PC-3 (cell line): ENCODE results near the gene SDF2L1. TPM values are rescaled to one million over a fixed set of nuclear protein-coding genes. Genes with fewer than 3 reads are reported as not detected.

ENCODE experiments used
- ATAC-seq: fragments of 200-7000 bp; cut with Tn5 transposase; 2 replicates; pipeline ENCODE4 v1.9.1; 2020; ENCODE audit warnings: mild to moderate bottlenecking, moderate library complexity
- BruUV-seq: library from RNA; stranded (reverse); fragments of 400-500 nt; replicated peaks from 2 replicates; lab custom pipeline; 2021; lab: Mats Ljungman, UMichigan
- CTCF ChIA-PET: fragments of 300-600 bp; sonication (Branson Sonifier 250); formaldehyde crosslinking; loops from one replicate; lab custom pipeline; 2022; ENCODE audit warnings: antibody characterized with exemption; lab: Charles Lee
- POLR2A ChIA-PET: fragments of 300-600 bp; sonication (Branson Sonifier 250); formaldehyde crosslinking; loops from one replicate; lab custom pipeline; 2022; ENCODE audit warnings: antibody characterized with exemption; ENCODE audit not compliant: unreplicated experiment; lab: Charles Lee
- DNase-seq: peaks from one replicate; pipeline ENCODE4 v3.0.0-alpha.2; 2015
- H2AFZ ChIP-seq: fragments of 300-600 bp; sonication (generic); 2 replicates; pipeline ENCODE4 v1.6.0; 2016; ENCODE audit warnings: antibody characterized with exemption, low read length
- H3F3A ChIP-seq: fragments of 300-600 bp; sonication (generic); one replicate; pipeline ENCODE4 v1.6.0; 2017; ENCODE audit warnings: antibody characterized with exemption, low read length, control low read depth, mild to moderate bottlenecking; ENCODE audit not compliant: unreplicated experiment
- H3K27ac ChIP-seq: fragments of 300-600 bp; sonication (generic); 2 replicates; pipeline ENCODE4 v1.5.1; 2016; ENCODE audit warnings: mild to moderate bottlenecking, low read length
- H3K27me3 ChIP-seq: fragments of 300-600 bp; sonication (generic); 2 replicates; pipeline ENCODE4 v1.6.1; 2016; ENCODE audit warnings: low read length, mixed read lengths
- H3K36me3 ChIP-seq: fragments of 300-600 bp; sonication (generic); 2 replicates; pipeline ENCODE4 v1.6.1; 2016; ENCODE audit warnings: low read depth, mixed run types, low read length, mixed read lengths
- H3K4me1 ChIP-seq: fragments of 300-600 bp; sonication (generic); 2 replicates; pipeline ENCODE4 v1.5.1; 2016; ENCODE audit warnings: low read length; ENCODE audit not compliant: insufficient read depth
- H3K4me2 ChIP-seq: fragments of 300-600 bp; sonication (generic); 2 replicates; pipeline ENCODE4 v1.6.0; 2016; ENCODE audit warnings: low read length
- H3K4me3 ChIP-seq: fragments of 300-600 bp; sonication (generic); 2 replicates; pipeline ENCODE4 v1.5.1; 2016; ENCODE audit warnings: mild to moderate bottlenecking, low read length, mixed read lengths
- H3K79me2 ChIP-seq: fragments of 300-600 bp; sonication (generic); 2 replicates; pipeline ENCODE4 v1.6.1; 2017; ENCODE audit warnings: low read length, mixed read lengths
- H3K9ac ChIP-seq: fragments of 300-600 bp; sonication (generic); 2 replicates; pipeline ENCODE4 v1.6.0; 2016; ENCODE audit warnings: mild to moderate bottlenecking, low read length
- H3K9me2 ChIP-seq: fragments of 300-600 bp; sonication (generic); replicated peaks from 2 replicates; pipeline ENCODE4 v1.6.1; 2016; ENCODE audit warnings: mixed run types, low read length, mixed read lengths
- H3K9me3 ChIP-seq: fragments of 300-600 bp; sonication (generic); 2 replicates; pipeline ENCODE4 v1.6.1; 2016; ENCODE audit warnings: low read length, mixed read lengths
- H4K20me1 ChIP-seq: fragments of 300-600 bp; sonication (generic); 2 replicates; pipeline ENCODE4 v1.6.1; 2016; ENCODE audit warnings: low read length, mixed read lengths
- CTCF ChIP-seq: fragments of 300-600 bp; sonication (generic); conservative IDR thresholded peaks from 2 replicates; pipeline ENCODE4 v1.5.1; 2017; ENCODE audit warnings: antibody characterized with exemption, low read depth, mild to moderate bottlenecking, low read length
- EZH2 ChIP-seq: fragments of 300-600 bp; sonication (generic); IDR thresholded peaks from one replicate; pipeline ENCODE4 v1.6.1; 2017; ENCODE audit warnings: antibody characterized with exemption, mild to moderate bottlenecking, low read length; ENCODE audit not compliant: unreplicated experiment
- EZH2phosphoT487 ChIP-seq: fragments of 300-600 bp; sonication (generic); IDR thresholded peaks from 2 replicates; pipeline ENCODE4 v1.6.1; 2018; ENCODE audit warnings: mild to moderate bottlenecking, antibody characterized with exemption, low read length, borderline replicate concordance
- intact Hi-C: fragments of 100-400 bp; cut with micrococcal nuclease; formaldehyde crosslinking; loops from 2 replicates; pipeline ENCODE4 v1.9.0; 2023
- total RNA-seq: library from RNA; depleted of rRNA; stranded (reverse); fragments of >200 nt; gene quantifications from 2 replicates; pipeline ENCODE4 v1.2.3, GENCODE V29; 2014

SDF2L1 gene
- total RNA-seq, 1 experiment from 2014 or later = 180 TPM

DNA sequence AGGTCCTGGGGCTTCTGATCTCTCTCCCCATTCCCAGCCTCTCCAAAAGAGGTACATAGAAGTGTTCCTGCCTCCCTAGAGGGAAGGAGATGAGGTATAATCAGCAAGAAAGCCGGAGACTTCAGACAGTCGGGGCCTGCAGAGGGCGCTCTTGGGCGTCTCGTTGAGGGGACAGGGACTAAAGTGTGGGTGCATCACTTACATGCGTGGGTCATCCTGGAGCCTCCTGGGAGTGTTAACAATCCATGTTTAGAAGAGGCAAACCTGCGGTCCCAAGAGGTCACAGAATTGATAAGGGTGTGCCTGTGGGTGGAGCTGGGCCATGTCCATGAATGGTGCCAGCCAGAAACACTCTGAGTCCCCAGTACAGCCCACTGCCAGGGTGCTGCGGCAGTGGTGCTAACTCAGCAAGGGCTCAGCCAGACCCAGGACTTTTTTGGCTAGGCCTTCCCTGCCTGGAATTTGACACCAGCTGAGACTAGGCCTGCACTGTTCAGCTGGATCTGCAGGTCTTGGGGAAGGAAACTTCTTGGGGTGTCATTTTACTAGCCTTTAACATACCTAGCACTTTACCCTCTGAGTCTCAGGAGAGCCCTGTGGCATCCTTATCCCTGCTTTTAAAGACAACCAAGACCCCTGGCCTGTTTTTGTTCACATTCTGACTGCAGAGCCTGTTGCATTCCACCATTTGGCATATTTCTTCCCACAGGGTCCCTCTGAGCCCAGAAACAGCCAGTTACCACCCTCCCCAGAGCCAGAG lies 17.8 kb upstream of the SDF2L1 start:
- Histone ChIP-seq H4K20me1 (peaks cover 5% of the 10 kb centered on the region; the same call in 1 of the 2 replicates), H3K79me2 (peaks cover 63% of the 10 kb centered on the region), H3F3A (no peaks in the 10 kb centered on the region), H3K4me1 (peaks cover 10% of the 10 kb centered on the region), H3K9ac (no peak overlapping the region), H3K4me3 (no peak overlapping the region), H3K9me3 (no peaks in the 10 kb centered on the region), H3K27me3 (no peaks in the 10 kb centered on the region), H3K36me3 (peaks cover 7% of the 10 kb centered on the region; the same call in 1 of the 2 replicates), H3K9me2 (no peaks in the 10 kb centered on the region), H2AFZ (no peak overlapping the region), H3K27ac (no peak overlapping the region), H3K4me2 (no peak overlapping the region)
- BruUV-seq = no TSS peak
- DNase-seq (peak; percentile 38), ATAC-seq (peak; percentile 34)
- TF ChIP-seq EZH2phosphoT487 (no peak), EZH2 (no peak), CTCF (peak; percentile 76)
- intact Hi-C loops = no loop called here
- ChIA-PET POLR2A (no interaction called here), CTCF (no interaction called here)

DNA sequence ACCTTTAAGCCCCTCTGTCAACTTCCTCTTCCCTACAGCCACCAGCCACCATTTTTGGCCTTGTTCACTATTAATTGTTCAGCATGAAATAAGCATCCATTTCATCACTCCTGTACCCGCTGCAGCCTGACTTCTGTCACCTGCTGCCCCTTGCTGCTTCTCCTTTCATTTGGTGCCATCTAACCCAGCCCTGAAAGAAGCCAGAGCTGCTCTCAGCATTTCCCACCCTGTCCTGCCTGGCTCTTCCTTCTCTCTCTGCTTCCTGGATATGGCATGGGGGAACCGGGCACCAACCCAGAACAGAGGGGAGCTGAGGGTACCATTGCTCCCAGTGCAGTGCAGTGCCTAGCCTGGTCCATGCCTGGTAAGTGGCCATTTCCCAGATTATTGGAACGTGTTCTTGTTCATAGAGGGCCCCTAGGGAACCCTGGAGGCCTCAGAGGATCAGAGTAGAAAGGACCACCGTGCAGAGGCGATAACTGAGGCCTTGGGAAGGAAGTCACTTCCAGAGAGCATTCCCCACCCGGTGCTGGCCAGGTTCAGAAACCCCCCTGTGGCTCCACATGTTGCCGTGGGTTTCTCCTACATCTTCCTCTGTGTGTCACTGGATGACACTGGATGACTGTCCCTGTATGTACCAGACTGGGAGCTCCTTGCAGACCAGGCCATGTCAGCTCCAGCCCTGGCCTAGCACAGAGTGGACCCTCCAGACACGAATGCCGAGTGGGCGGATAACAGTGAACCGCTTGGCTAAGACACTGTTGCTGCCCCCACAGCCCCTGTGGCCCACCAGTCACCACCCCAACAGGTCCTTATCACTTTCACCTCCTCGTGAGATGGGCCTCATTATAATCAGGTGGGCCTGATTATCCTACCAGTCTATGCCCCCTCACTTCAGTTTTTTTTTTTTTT lies 17.0 kb upstream of the SDF2L1 start:
- Histone ChIP-seq H3K4me3 (no peak overlapping the region), H3F3A (no peaks in the 10 kb centered on the region), H3K9ac (no peak overlapping the region), H4K20me1 (peaks cover 5% of the 10 kb centered on the region; the same call in 1 of the 2 replicates), H2AFZ (no peak overlapping the region), H3K27me3 (no peaks in the 10 kb centered on the region), H3K9me2 (no peaks in the 10 kb centered on the region), H3K27ac (no peak overlapping the region), H3K4me2 (no peak overlapping the region), H3K4me1 (peaks cover 10% of the 10 kb centered on the region), H3K36me3 (peaks cover 7% of the 10 kb centered on the region; the same call in 1 of the 2 replicates), H3K79me2 (peaks cover 60% of the 10 kb centered on the region), H3K9me3 (no peaks in the 10 kb centered on the region)
- POLR2A ChIA-PET = no interaction called here
- no TSS peak for BruUV-seq
- TF ChIP-seq EZH2phosphoT487 (no peak), EZH2 (no peak), CTCF (no peak)
- intact Hi-C loops = no loop called here
- DNase-seq = no peak
- CTCF ChIA-PET = no interaction called here
- ATAC-seq = no peak
